ENCODE results near the gene RPSA.
"Not testable (repeated sequence)": the region's sequence is repeated elsewhere in the genome, so short reads cannot be mapped to it uniquely, and the experiment has no call there.

Gene RPSA

GRCh38 chr3:39423436-39423970 is 17.0 kb downstream of the RPSA start:
- no peak for DNase-seq

- no peak for DNase-seq
Measured at GRCh38 chr3:39426312-39426711, 19.8 kb downstream of the RPSA start.

GRCh38 chr3:39427506-39427905 is 21.0 kb downstream of the RPSA start:
- DNase-seq, result no peak

GRCh38 chr3:39428745-39429201 is 22.3 kb downstream of the RPSA start:
- no peak for DNase-seq

GRCh38 chr3:39429466-39429865 is 22.9 kb downstream of the RPSA start:
- DNase-seq, result no peak

GRCh38 chr3:39432342-39432741 is 25.8 kb downstream of the RPSA start:
- no peak for DNase-seq

GRCh38 chr3:39433642-39434041 is 27.1 kb downstream of the RPSA start:
- DNase-seq, result no peak

- DNase-seq, result no peak
Measured at GRCh38 chr3:39434574-39434973, 28.1 kb downstream of the RPSA start.

- no peak for DNase-seq
Measured at GRCh38 chr3:39435006-39435748, 28.7 kb downstream of the RPSA start.

- DNase-seq, result no peak
Measured at GRCh38 chr3:39438880-39439279, 32.4 kb downstream of the RPSA start.

- no peak for DNase-seq
Measured at GRCh38 chr3:39440316-39440715, 33.8 kb downstream of the RPSA start.

GRCh38 chr3:39443530-39443929 is 37.0 kb downstream of the RPSA start:
- DNase-seq, result no peak

- DNase-seq, result no peak
Measured at GRCh38 chr3:39445927-39446326, 39.4 kb downstream of the RPSA start.

GRCh38 chr3:39446444-39446843 is 39.9 kb downstream of the RPSA start:
- no peak for DNase-seq

- DNase-seq, result peak; percentile 17 to 42
Measured at GRCh38 chr3:39447637-39448483, 41.3 kb downstream of the RPSA start.

GRCh38 chr3:39448506-39449233 is 42.1 kb downstream of the RPSA start:
- DNase-seq, result no peak

GRCh38 chr3:39449796-39450195 is 43.3 kb downstream of the RPSA start:
- no peak for DNase-seq

- DNase-seq, result no peak
Measured at GRCh38 chr3:39453134-39453533, 46.6 kb downstream of the RPSA start.

GRCh38 chr3:39453872-39454271 is 47.4 kb downstream of the RPSA start:
- DNase-seq, result not testable (repeated sequence)

GRCh38 chr3:39454591-39455217 is 48.2 kb downstream of the RPSA start:
- no peak for DNase-seq

GRCh38 chr3:39456159-39456558 is 49.6 kb downstream of the RPSA start:
- DNase-seq, result no peak

- no peak for DNase-seq
Measured at GRCh38 chr3:39457361-39457760, 50.8 kb downstream of the RPSA start.

- not testable (repeated sequence) for DNase-seq
Measured at GRCh38 chr3:39458579-39458978, 52.1 kb downstream of the RPSA start.

Data from stimulated activated CD4-positive, alpha-beta T cell treated with anti-CD3 and anti-CD28 coated beads, Interleukin-4, amount 100 ng/mL, for 4 hours (primary cell).